Retinal pigment epithelial cell (primary cell): Measurements from ENCODE around the gene WFDC1.

Source experiments
- DNase-seq: peaks from one replicate; pipeline ENCODE4 v3.0.0-alpha.2; 2010; ENCODE audit warnings: low read depth
- H3K4me3 ChIP-seq: 2 replicates; pipeline ENCODE4 v1.5.1; 2011; ENCODE audit warnings: mild to moderate bottlenecking, low read length, control low read depth, moderate library complexity
- TF ChIP-seq, protein P1 (sequence below): conservative IDR thresholded peaks from 2 replicates; pipeline ENCODE4 v1.5.1; 2011; ENCODE audit warnings: low read depth, low read length, control low read depth, inconsistent platforms

Gene WFDC1

GRCh38 chr16:84253173-84253572 lies 41.5 kb upstream of the WFDC1 start:
- TF ChIP-seq, protein P1, sequence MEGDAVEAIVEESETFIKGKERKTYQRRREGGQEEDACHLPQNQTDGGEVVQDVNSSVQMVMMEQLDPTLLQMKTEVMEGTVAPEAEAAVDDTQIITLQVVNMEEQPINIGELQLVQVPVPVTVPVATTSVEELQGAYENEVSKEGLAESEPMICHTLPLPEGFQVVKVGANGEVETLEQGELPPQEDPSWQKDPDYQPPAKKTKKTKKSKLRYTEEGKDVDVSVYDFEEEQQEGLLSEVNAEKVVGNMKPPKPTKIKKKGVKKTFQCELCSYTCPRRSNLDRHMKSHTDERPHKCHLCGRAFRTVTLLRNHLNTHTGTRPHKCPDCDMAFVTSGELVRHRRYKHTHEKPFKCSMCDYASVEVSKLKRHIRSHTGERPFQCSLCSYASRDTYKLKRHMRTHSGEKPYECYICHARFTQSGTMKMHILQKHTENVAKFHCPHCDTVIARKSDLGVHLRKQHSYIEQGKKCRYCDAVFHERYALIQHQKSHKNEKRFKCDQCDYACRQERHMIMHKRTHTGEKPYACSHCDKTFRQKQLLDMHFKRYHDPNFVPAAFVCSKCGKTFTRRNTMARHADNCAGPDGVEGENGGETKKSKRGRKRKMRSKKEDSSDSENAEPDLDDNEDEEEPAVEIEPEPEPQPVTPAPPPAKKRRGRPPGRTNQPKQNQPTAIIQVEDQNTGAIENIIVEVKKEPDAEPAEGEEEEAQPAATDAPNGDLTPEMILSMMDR: no peak
- no peak overlapping the region for H3K4me3 ChIP-seq
- DNase-seq: no peak

- H3K4me3 ChIP-seq: no peak overlapping the region
- no peak for DNase-seq
Measured at GRCh38 chr16:84254062-84254461, 40.6 kb upstream of the WFDC1 start.

DNA sequence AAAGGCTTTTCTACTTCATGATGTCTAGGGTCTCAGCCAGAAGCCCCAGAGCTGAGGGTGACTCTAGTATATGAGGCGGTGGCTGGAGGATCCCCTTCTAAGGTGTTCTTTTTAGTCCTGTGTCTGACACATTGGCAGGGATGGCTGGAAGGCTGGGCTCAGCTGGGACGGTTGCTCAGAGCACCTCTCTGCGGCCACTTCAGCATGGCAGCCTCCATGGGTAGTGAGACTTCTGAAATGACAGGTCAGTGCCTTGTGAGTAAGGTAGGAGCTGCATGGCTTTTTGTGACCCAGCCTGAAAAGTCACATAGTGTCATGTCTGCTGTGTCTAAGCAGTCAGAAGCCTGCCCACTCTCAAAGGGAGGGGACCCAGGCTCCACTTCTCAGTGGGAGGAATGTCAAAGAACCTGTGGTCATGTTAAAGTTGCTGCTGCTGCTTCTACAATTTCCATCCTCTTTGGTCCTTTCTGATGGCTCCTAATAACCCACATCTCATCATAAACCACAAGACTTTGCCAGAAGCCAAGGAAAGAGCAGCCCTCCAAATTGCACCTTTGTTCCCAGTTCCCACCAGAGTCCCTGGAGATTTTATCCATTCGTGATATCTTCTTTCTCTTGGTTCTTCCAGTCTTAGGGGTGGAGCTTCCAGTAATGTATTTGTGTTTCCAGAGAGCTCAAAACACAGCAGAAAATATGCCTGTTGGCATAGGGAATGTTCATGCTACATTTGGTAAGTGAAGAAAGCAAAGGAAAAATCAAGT lies 39.4 kb upstream of the WFDC1 start:
- no peak for DNase-seq
- TF ChIP-seq, protein P1: no peak
- H3K4me3 ChIP-seq: no peak overlapping the region

More at GRCh38 chr16:84254062-84254461, 40.6 kb upstream of the WFDC1 start:
- TF ChIP-seq, protein P1: no peak

GRCh38 chr16:84258266-84258665 lies 36.4 kb upstream of the WFDC1 start:
- TF ChIP-seq, protein P1: no peak
- H3K4me3 ChIP-seq: no peak overlapping the region
- DNase-seq: no peak

GRCh38 chr16:84259691-84260090 lies 35.0 kb upstream of the WFDC1 start:
- TF ChIP-seq, protein P1: no peak
- DNase-seq: no peak
- H3K4me3 ChIP-seq: no peak overlapping the region

DNA sequence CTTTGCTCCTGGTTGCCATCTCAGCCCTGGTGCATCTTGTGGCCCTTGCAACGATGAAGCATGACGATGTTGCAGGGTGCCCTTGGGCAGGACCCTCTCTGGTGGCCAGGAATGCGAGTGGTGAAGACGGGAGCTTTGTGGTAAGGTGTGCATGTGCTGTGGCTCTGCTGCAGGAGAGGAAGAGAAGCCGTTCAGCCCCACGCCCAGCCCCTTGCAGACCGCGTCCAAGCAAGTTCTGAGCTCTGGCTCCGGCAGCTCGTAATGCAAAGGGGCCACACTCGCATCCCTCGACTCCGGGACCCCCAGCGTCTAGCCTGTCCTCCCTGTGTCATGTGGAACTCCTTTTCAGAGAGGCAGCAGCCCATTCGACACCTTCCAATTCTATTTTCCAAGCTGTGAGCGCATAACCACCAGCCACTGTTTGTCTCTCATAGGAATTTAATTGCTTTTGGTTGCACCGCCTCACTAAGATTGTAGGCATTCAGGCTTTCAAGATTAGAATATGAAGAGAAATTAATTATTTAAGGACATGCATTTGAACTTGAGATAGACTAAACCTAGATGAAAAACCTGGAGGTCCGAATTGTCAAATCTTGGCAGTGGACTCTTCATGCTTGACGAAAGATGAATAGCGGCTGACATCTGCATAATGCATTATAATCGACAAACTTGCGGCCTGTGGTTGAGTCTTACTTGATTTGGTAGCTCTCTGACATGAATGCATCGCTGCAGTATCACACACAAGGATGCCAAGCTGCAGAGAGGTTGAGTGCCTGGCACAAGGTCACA lies 33.7 kb upstream of the WFDC1 start:
- H3K4me3 ChIP-seq: no peak overlapping the region
- TF ChIP-seq, protein P1: no peak
- DNase-seq: no peak
